Superior temporal gyrus (tissue), 1 donor: Measurements from ENCODE around the gene SPEG.

ENCODE experiments used
- DNase-seq: peaks from one replicate; pipeline ENCODE4 v3.0.0-alpha.2; 2016; ENCODE audit errors: extremely low spot score

SPEG gene

GRCh38 chr2:219547621-219548020 lies 113.0 kb downstream of the SPEG start:
- no peak for DNase-seq
